Measurements from ENCODE around the gene PRKACA.

The PRKACA gene

DNA sequence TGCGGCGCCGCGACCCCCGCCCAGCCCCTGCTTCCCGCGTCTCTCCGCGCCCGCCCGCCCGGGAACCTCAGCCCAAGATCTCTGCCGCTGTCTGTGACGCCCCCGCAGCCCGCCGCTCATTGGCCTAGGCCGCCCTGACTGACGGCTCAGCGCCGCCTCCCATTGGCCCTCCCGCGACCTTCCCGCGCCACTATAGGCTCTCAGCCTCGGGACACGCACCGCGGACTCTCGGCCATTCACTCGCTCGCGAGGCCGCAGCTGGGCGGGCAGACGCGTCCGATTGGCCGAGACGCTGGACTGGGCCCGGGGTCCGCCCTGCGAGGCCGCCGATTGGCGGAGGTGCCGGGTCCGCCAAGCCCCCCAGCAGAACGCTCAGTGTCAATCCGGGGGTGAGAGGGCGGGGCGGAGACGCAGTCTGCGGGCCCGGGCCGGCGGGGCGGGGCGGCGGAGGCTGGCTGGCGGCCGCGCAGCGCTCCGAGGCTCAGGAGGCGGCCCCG is at the start of gene PRKACA:
Gene PRKACA (minus strand): TSS at position 95 of the 497 bp plus-strand sequence. CDS start 215 bp downstream, outside the sequence.
- H3K27ac Mint-ChIP-seq = peak within 1 kb of the TSS; percentile 92
- no peaks in the 10 kb centered on the region for H3K9me3 Mint-ChIP-seq (ENCODE audit: low read depth)
- H3K4me3 Mint-ChIP-seq = peak within 1 kb of the TSS; percentile 95
- no peaks in the 10 kb centered on the region for H3K27me3 Mint-ChIP-seq
- H3K36me3 Mint-ChIP-seq = no peaks in the 10 kb centered on the region
- peaks cover 38% of the 10 kb centered on the region for H3K4me1 Mint-ChIP-seq (ENCODE audit: low read depth)

DNA sequence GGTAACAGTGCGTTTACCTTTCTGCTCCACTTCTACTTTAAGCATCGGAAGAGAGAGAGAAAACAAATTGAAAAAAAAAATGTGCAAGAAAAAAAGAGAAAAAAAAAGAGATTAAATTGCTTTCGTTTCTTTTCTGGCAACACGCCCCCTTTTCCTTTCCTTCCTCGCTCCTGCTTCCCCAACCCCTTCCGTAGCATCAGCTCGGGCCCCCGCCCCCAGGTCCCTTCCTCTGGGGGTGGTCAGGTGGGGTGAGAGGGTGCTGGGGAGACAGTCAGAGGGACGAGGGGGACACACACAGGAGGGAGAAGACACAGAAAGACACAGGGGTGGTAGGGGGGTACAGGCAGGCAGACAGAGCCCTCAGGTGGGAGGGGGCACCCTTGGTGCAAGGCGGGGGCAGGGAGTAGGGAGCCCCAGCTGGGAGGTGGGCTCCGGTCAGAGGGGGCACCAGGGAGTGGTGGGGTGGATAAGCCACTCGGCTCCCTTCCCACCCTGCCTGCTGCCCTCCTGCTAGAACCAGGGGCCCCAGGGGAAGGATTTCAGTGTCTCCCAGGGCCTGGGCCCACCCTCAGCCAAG is 49.5 kb upstream of the PRKACA start:
- H3K36me3 Mint-ChIP-seq = peaks cover 11% of the 10 kb centered on the region
- no peaks in the 10 kb centered on the region for H3K9me3 Mint-ChIP-seq (ENCODE audit: low read depth)
- H3K27ac Mint-ChIP-seq = peak overlapping the region; percentile 66
- no peaks in the 10 kb centered on the region for H3K27me3 Mint-ChIP-seq
- H3K4me3 Mint-ChIP-seq = peak overlapping the region; percentile 84
- peaks cover 26% of the 10 kb centered on the region for H3K4me1 Mint-ChIP-seq (ENCODE audit: low read depth)

GRCh38 chr19:14165990-14166830 is 48.6 kb upstream of the PRKACA start:
- Mint-ChIP-seq H3K27ac (peak overlapping the region; percentile 50), H3K36me3 (peaks cover 8% of the 10 kb centered on the region), H3K4me3 (peak overlapping the region; percentile 84), H3K9me3 (ENCODE audit: low read depth) (no peaks in the 10 kb centered on the region), H3K27me3 (no peaks in the 10 kb centered on the region), H3K4me1 (ENCODE audit: low read depth) (peaks cover 26% of the 10 kb centered on the region)

GRCh38 chr19:14164724-14165493 is 47.3 kb upstream of the PRKACA start:
- Mint-ChIP-seq H3K27me3 (no peaks in the 10 kb centered on the region), H3K9me3 (ENCODE audit: low read depth) (no peaks in the 10 kb centered on the region), H3K27ac (no peak overlapping the region), H3K4me1 (ENCODE audit: low read depth) (peaks cover 26% of the 10 kb centered on the region), H3K36me3 (no peaks in the 10 kb centered on the region), H3K4me3 (no peak overlapping the region)

DNA sequence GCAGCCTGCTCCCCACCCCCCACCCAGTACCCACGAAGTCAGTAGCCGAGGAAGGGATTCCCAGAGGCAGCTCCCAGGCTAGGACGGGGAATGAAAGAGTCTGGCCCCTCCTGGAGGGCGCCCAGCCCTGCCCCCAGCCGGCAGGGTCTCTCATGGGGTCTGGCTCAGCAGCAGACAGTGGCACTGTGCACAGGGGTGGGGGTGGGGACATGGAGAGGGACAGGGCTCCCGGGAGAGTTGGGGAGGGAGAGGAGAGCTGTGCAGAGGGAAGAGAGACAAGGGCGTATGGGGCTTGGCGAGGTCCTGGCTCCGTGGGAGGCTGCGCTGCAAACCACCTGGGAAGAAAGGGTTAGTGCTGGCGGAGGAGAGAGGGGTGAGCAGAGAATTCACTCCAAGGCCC is 46.5 kb upstream of the PRKACA start:
- Mint-ChIP-seq H3K9me3 (ENCODE audit: low read depth) (no peaks in the 10 kb centered on the region), H3K4me3 (no peak overlapping the region), H3K27me3 (no peaks in the 10 kb centered on the region), H3K27ac (no peak overlapping the region), H3K4me1 (ENCODE audit: low read depth) (peaks cover 26% of the 10 kb centered on the region), H3K36me3 (no peaks in the 10 kb centered on the region)

DNA sequence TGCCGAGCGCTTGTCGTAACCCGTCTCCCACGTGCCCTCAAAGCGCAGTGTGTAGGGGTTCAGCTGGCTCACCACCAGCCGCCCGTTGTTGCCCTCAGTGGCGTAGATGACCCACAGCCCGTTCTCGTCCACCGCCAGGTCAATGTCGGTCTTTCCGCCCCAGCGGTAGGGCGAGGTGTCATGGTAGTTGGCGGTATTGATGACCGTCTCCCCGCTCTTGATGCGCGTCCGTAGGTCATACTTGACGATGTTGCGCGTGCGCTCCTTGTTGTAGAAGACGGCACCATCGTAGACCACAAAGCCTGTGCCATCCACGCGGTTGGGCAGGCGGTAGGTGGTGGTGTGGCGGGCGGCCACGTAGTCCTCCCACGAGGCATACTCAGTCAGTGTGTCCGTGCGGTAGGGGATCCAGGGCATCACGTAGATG is 45.3 kb upstream of the PRKACA start:
- Mint-ChIP-seq H3K27me3 (no peaks in the 10 kb centered on the region), H3K4me3 (no peak overlapping the region), H3K9me3 (ENCODE audit: low read depth) (no peaks in the 10 kb centered on the region), H3K27ac (no peak overlapping the region), H3K36me3 (no peaks in the 10 kb centered on the region), H3K4me1 (ENCODE audit: low read depth) (peaks cover 19% of the 10 kb centered on the region)

GRCh38 chr19:14161305-14161704 is 43.7 kb upstream of the PRKACA start:
- Mint-ChIP-seq H3K4me3 (no peak overlapping the region), H3K27me3 (no peaks in the 10 kb centered on the region), H3K36me3 (no peaks in the 10 kb centered on the region), H3K4me1 (ENCODE audit: low read depth) (peaks cover 7% of the 10 kb centered on the region), H3K9me3 (ENCODE audit: low read depth) (no peaks in the 10 kb centered on the region), H3K27ac (no peak overlapping the region)

GRCh38 chr19:14160017-14160703 is 42.6 kb upstream of the PRKACA start:
- Mint-ChIP-seq H3K4me1 (ENCODE audit: low read depth) (no peaks in the 10 kb centered on the region), H3K4me3 (no peak overlapping the region), H3K36me3 (no peaks in the 10 kb centered on the region), H3K9me3 (ENCODE audit: low read depth) (no peaks in the 10 kb centered on the region), H3K27me3 (no peaks in the 10 kb centered on the region), H3K27ac (no peak overlapping the region)

DNA sequence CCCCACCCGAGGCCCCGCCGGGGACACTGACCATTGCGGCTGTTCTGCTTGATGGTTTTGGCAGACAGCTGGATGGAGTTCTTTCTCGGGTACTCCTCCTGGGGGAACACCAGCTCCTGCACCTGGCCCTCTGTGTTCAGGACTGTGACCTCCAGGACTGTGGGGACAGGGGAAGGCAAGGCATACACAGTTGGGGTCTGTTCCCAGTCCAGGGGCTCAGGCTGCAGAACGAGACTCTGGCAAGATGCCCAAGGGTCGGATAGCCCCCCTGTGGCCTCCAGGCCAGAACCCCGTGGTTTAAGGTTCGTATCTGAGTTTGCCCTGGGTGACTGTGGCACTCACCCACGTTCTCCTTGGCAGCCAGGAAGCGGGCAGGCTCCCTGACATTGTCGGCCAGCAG is 41.5 kb upstream of the PRKACA start:
- Mint-ChIP-seq H3K9me3 (ENCODE audit: low read depth) (no peaks in the 10 kb centered on the region), H3K27ac (no peak overlapping the region), H3K36me3 (no peaks in the 10 kb centered on the region), H3K27me3 (no peaks in the 10 kb centered on the region), H3K4me1 (ENCODE audit: low read depth) (no peaks in the 10 kb centered on the region), H3K4me3 (no peak overlapping the region)

DNA sequence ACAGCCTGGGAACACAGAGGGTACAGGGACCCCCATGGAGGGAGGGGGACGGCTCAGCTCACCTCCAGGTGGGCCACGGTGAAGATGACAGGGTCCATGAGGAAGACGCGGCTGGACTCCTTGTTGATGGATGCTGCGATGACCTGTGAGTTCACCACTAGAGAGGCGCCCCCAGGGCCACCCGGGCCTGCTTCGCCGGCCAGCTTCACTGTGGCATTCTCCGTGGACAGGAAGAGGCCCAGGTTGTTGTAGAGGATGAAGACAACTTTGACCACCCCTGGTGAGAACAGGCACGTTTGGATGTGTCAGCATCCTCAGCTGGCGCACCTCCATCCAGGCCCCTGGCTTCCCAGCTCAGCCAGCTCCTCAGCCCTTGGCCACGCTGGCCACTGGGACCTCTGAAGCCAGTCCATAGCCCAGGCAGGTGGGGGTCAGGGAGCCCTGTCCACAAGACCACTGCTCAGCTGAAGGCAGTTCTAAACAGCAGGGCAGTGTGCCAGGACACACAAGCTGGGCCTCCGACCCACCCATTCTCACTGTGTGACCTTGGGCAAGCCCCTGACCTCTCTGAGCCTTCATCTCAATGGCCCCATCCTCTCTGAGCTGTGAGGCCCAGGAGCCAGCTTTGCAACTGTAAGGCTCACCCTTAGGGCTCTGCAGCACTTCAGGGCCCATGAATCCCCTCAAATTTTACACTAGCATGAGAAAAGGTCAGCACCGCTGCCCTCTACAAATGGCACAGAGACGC is 40.9 kb upstream of the PRKACA start:
- Mint-ChIP-seq H3K4me3 (no peak overlapping the region), H3K27ac (no peak overlapping the region), H3K27me3 (no peaks in the 10 kb centered on the region), H3K4me1 (ENCODE audit: low read depth) (no peaks in the 10 kb centered on the region), H3K9me3 (ENCODE audit: low read depth) (no peaks in the 10 kb centered on the region), H3K36me3 (no peaks in the 10 kb centered on the region)

DNA sequence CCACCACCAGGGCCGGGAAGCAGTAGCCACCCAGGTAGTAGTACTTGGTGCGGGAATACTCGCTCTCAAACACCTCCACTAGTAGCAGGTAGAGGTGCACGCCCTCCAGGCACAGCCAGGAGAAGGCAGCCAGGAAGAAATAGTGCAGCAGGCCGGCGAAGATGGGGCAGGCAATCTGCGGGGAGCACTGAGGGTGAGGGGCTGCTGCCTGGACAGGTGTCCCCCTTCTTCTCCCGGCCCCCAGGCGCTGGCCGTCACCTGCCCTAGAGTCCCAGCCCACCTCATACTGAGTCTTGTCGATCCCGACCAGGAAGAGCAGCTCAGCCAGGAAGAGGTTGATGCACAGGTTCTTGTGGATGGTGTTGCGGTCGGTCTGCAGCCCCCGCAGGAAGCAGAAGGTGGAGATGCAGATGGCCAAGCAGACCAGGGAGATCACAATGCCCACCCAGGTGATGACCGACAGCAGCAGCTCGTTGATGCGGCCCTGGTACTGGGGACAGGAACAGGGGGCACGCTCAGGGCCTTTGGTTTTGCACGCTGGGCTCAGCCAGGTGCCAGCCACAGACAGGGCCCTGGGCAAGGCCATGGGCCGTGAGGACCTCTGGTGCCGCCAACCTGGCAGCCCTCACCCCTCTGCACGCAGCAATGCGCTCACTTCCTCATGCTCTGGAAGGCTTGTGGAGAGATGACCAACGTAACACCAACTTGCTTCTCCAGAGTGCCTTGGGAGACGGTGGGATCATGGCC is 39.6 kb upstream of the PRKACA start:
- no peaks in the 10 kb centered on the region for H3K36me3 Mint-ChIP-seq
- peaks cover 3% of the 10 kb centered on the region for H3K4me1 Mint-ChIP-seq (ENCODE audit: low read depth)
- no peaks in the 10 kb centered on the region for H3K9me3 Mint-ChIP-seq (ENCODE audit: low read depth)
- no peak overlapping the region for H3K27ac Mint-ChIP-seq
- H3K27me3 Mint-ChIP-seq = no peaks in the 10 kb centered on the region
- H3K4me3 Mint-ChIP-seq = no peak overlapping the region

GRCh38 chr19:14156122-14156521 is 38.6 kb upstream of the PRKACA start:
- Mint-ChIP-seq H3K36me3 (no peaks in the 10 kb centered on the region), H3K4me1 (ENCODE audit: low read depth) (peaks cover 5% of the 10 kb centered on the region), H3K27ac (no peak overlapping the region)

GRCh38 chr19:14155371-14155770 is 37.8 kb upstream of the PRKACA start:
- Mint-ChIP-seq H3K36me3 (no peaks in the 10 kb centered on the region), H3K4me1 (ENCODE audit: low read depth) (peaks cover 5% of the 10 kb centered on the region), H3K9me3 (ENCODE audit: low read depth) (no peaks in the 10 kb centered on the region), H3K4me3 (no peak overlapping the region), H3K27me3 (no peaks in the 10 kb centered on the region), H3K27ac (no peak overlapping the region)

More at GRCh38 chr19:14156122-14156521, 38.6 kb upstream of the PRKACA start:
- Mint-ChIP-seq H3K9me3 (ENCODE audit: low read depth) (no peaks in the 10 kb centered on the region), H3K27me3 (no peaks in the 10 kb centered on the region), H3K4me3 (no peak overlapping the region)
